ENCODE data around the gene VPS45.

VPS45 gene

GRCh38 chr1:150115121-150115520 lies 47.5 kb downstream of the VPS45 start:
- H3F3A ChIP-seq (ENCODE audit: insufficient read depth), result no peaks in the 10 kb centered on the region
- no peak overlapping the region for H2AFZ ChIP-seq (ENCODE audit: low read depth, low read length, severe bottlenecking)
- H3K27ac ChIP-seq (ENCODE audit: low read depth, low read length), result no peak overlapping the region
- H3K9ac ChIP-seq (ENCODE audit: low read length), result no peak overlapping the region
- no peak for TF ChIP-seq EZH2phosphoT487 (conservative IDR thresholded peaks at IDR 0.05; ENCODE audit: low read length)
- TF ChIP-seq, protein P1, sequence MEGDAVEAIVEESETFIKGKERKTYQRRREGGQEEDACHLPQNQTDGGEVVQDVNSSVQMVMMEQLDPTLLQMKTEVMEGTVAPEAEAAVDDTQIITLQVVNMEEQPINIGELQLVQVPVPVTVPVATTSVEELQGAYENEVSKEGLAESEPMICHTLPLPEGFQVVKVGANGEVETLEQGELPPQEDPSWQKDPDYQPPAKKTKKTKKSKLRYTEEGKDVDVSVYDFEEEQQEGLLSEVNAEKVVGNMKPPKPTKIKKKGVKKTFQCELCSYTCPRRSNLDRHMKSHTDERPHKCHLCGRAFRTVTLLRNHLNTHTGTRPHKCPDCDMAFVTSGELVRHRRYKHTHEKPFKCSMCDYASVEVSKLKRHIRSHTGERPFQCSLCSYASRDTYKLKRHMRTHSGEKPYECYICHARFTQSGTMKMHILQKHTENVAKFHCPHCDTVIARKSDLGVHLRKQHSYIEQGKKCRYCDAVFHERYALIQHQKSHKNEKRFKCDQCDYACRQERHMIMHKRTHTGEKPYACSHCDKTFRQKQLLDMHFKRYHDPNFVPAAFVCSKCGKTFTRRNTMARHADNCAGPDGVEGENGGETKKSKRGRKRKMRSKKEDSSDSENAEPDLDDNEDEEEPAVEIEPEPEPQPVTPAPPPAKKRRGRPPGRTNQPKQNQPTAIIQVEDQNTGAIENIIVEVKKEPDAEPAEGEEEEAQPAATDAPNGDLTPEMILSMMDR (IDR thresholded peaks at IDR 0.05; ENCODE audit: insufficient read depth, low read length, poor library complexity, severe bottlenecking), result no peak
- H4K20me1 ChIP-seq (ENCODE audit: low read depth, low read length), result no peaks in the 10 kb centered on the region
- peaks cover 13% of the 10 kb centered on the region; the same call in 1 of the 2 replicates for H3K9me3 ChIP-seq (ENCODE audit: insufficient read depth, low read length)
- no peaks in the 10 kb centered on the region for H3K79me2 ChIP-seq (ENCODE audit: insufficient read depth, low read length)
- 0 out of 2 replicates have a peak, but pooled peaks cover 3% of the 10 kb centered on the region for H3K36me3 ChIP-seq (ENCODE audit: low read length)
- H3K9me2 ChIP-seq (replicated peaks; ENCODE audit: insufficient read depth, low read length), result no peaks in the 10 kb centered on the region
- no peaks in the 10 kb centered on the region for H3K27me3 ChIP-seq (ENCODE audit: low read length)
- H3K4me2 ChIP-seq (ENCODE audit: low read depth, low read length, poor library complexity, severe bottlenecking), result no peak overlapping the region
- H3K4me3 ChIP-seq (ENCODE audit: insufficient read depth, low read length, poor library complexity, severe bottlenecking), result no peak overlapping the region

- H3K36me3 ChIP-seq (ENCODE audit: low read length), result 0 out of 2 replicates have a peak, but pooled peaks cover 5% of the 10 kb centered on the region
- H3K27me3 ChIP-seq (ENCODE audit: low read length), result no peaks in the 10 kb centered on the region
- no peak overlapping the region for H2AFZ ChIP-seq (ENCODE audit: low read depth, low read length, severe bottlenecking)
- no peak overlapping the region for H3K9ac ChIP-seq (ENCODE audit: low read length)
- TF ChIP-seq EZH2phosphoT487 (conservative IDR thresholded peaks at IDR 0.05; ENCODE audit: low read length), result no peak
- TF ChIP-seq, protein P1 (IDR thresholded peaks at IDR 0.05; ENCODE audit: insufficient read depth, low read length, poor library complexity, severe bottlenecking), result no peak
- peaks cover 13% of the 10 kb centered on the region; the same call in 1 of the 2 replicates for H3K9me3 ChIP-seq (ENCODE audit: insufficient read depth, low read length)
- H3F3A ChIP-seq (ENCODE audit: insufficient read depth), result no peaks in the 10 kb centered on the region
- no peak overlapping the region for H3K27ac ChIP-seq (ENCODE audit: low read depth, low read length)
- H3K9me2 ChIP-seq (replicated peaks; ENCODE audit: insufficient read depth, low read length), result no peaks in the 10 kb centered on the region
- H3K4me2 ChIP-seq (ENCODE audit: low read depth, low read length, poor library complexity, severe bottlenecking), result no peak overlapping the region
- no peak overlapping the region for H3K4me3 ChIP-seq (ENCODE audit: insufficient read depth, low read length, poor library complexity, severe bottlenecking)
- no peaks in the 10 kb centered on the region for H4K20me1 ChIP-seq (ENCODE audit: low read depth, low read length)
- no peaks in the 10 kb centered on the region for H3K79me2 ChIP-seq (ENCODE audit: insufficient read depth, low read length)
Measured at GRCh38 chr1:150118716-150119115, 51.1 kb downstream of the VPS45 start.

DNA sequence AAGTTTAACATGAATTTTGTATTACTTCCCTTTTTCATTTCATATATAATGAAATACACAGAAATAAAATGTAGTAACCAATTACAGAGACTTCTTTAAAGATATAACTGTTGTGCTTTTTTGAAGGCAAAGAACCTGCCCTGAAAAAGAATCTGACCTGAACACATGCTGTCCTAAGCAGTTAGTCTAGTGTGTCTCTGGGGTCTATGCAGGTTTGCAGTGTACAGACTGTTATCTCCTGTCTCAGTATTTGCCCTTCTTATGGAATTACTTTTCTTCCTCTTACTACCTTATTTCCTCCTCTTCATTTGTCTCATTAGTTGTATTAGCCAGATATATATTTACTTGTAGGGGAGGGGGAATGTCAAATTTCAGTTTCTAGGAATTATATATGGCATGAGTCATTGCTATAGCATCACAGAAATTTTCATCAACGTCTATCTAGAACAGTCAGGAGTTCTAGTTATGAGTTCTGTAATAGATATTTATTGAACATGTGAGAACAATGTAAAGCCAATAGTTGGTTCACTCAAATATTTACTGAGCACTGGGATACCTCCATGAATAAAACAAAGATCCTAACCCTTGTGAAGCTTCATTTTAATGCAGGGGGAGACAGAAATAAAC lies 53.8 kb downstream of the VPS45 start:
- Histone ChIP-seq H3K4me2 (ENCODE audit: low read depth, low read length, poor library complexity, severe bottlenecking) (no peak overlapping the region), H3K27ac (ENCODE audit: low read depth, low read length) (no peak overlapping the region), H4K20me1 (ENCODE audit: low read depth, low read length) (no peaks in the 10 kb centered on the region), H3F3A (ENCODE audit: insufficient read depth) (no peaks in the 10 kb centered on the region), H3K9ac (ENCODE audit: low read length) (no peak overlapping the region), H3K4me3 (ENCODE audit: insufficient read depth, low read length, poor library complexity, severe bottlenecking) (no peak overlapping the region), H3K27me3 (ENCODE audit: low read length) (no peaks in the 10 kb centered on the region), H3K9me2 (replicated peaks; ENCODE audit: insufficient read depth, low read length) (no peaks in the 10 kb centered on the region), H3K9me3 (ENCODE audit: insufficient read depth, low read length) (no peaks in the 10 kb centered on the region), H2AFZ (ENCODE audit: low read depth, low read length, severe bottlenecking) (no peak overlapping the region), H3K79me2 (ENCODE audit: insufficient read depth, low read length) (no peaks in the 10 kb centered on the region), H3K36me3 (ENCODE audit: low read length) (0 out of 2 replicates have a peak, but pooled peaks cover 2% of the 10 kb centered on the region)
- TF ChIP-seq, protein P1 (IDR thresholded peaks at IDR 0.05; ENCODE audit: insufficient read depth, low read length, poor library complexity, severe bottlenecking), result no peak
- TF ChIP-seq EZH2phosphoT487 (conservative IDR thresholded peaks at IDR 0.05; ENCODE audit: low read length), result no peak

Data from SU-DHL-6 (cell line).